ENCODE measurements around the gene SUGP1. TPM values are rescaled to one million over a fixed set of nuclear protein-coding genes. Genes with fewer than 3 reads are reported as not detected.

The SUGP1 gene
- total and polyA plus RNA-seq, 2 of the 13 experiments (the other 11 are each of a cell fraction or from before 2014, with no cell fraction given): 21.6 to 25.9 TPM

GRCh38 chr19:19320361-19321140 lies at the start of gene SUGP1, which contains the start of gene MAU2 (continued):
- TF ChIP-seq ZNF331 (CRISPR knock-in tag; IDR thresholded peaks at IDR 0.05): no peak
- no peak for TF ChIP-seq SMC3 (IDR thresholded peaks at IDR 0.05; ENCODE audit: low read length)
- TF ChIP-seq ZNF121 (CRISPR knock-in tag; IDR thresholded peaks at IDR 0.05): 0 out of 2 replicates have a peak, but pooled peaks have one; percentile 41
- peak; percentile 57; the same call in 1 of the 2 replicates for TF ChIP-seq IRF2 (CRISPR knock-in tag; IDR thresholded peaks at IDR 0.05)
- TF ChIP-seq ARID4A (CRISPR knock-in tag; IDR thresholded peaks at IDR 0.05; ENCODE audit: borderline replicate concordance): peak; percentile 81
- peak; percentile 75 for TF ChIP-seq ZHX2 (IDR thresholded peaks at IDR 0.05; ENCODE audit: low read depth)
- no peak for TF ChIP-seq ZHX2 (CRISPR knock-in tag; IDR thresholded peaks at IDR 0.05; ENCODE audit: borderline replicate concordance)
- TF ChIP-seq SATB2 (CRISPR knock-in tag; IDR thresholded peaks at IDR 0.05): 0 out of 2 replicates have a peak, but pooled peaks have one; percentile 55
- peak; percentile 13 for TF ChIP-seq HNRNPK (IDR thresholded peaks at IDR 0.05; ENCODE audit: low read depth, low read length, poor library complexity, severe bottlenecking)
- no peak for TF ChIP-seq FIP1L1 (IDR thresholded peaks at IDR 0.05; ENCODE audit: borderline replicate concordance, insufficient read depth, low read depth, low read length)
- TF ChIP-seq BRCA1 (CRISPR knock-in tag; IDR thresholded peaks at IDR 0.05): peak; percentile 47; the same call in 1 of the 2 replicates
- 0 out of 2 replicates have a peak, but pooled peaks have one; percentile 3 for TF ChIP-seq ATF2 (CRISPR knock-in tag; IDR thresholded peaks at IDR 0.05)
- TF ChIP-seq ZBTB1 (CRISPR knock-in tag; IDR thresholded peaks at IDR 0.05; ENCODE audit: borderline replicate concordance): no peak
- peak; percentile 75; the same call in 1 of the 2 replicates for TF ChIP-seq ZFP82 (CRISPR knock-in tag; IDR thresholded peaks at IDR 0.05; ENCODE audit: borderline replicate concordance)
- no peak for TF ChIP-seq PRPF4 (IDR thresholded peaks at IDR 0.05; ENCODE audit: low read depth, low read length, poor library complexity, severe bottlenecking)
- no peak for TF ChIP-seq ZNF780A (CRISPR knock-in tag; IDR thresholded peaks at IDR 0.05)
